Activated CD4-positive, alpha-beta memory T cell treated with anti-CD3 and anti-CD28 coated beads for 36 hours (primary cell): ENCODE measurements around the gene RSPH10B. TPM values are rescaled to one million over a fixed set of nuclear protein-coding genes. Genes with fewer than 3 reads are reported as not detected.
A peak's percentile ranks its signal among the peaks of the same experiment; 100 is the strongest.
"Not testable (repeated sequence)": the region's sequence is repeated elsewhere in the genome, so short reads cannot be mapped to it uniquely, and the experiment has no call there.

Experiments
- CTCF ChIA-PET: fragments of 350-600 bp; sonication (Branson Sonifier 250); formaldehyde crosslinking; loops from one replicate; lab custom pipeline; 2021; ENCODE audit warnings: antibody characterized with exemption, inconsistent platforms; lab: Charles Lee
- POLR2A ChIA-PET: fragments of 350-600 bp; sonication (Branson Sonifier 250); formaldehyde crosslinking; loops from one replicate; lab custom pipeline; 2021; ENCODE audit warnings: antibody characterized with exemption; lab: Charles Lee
- DNase-seq: peaks from one replicate; pipeline ENCODE4 v3.0.0-alpha.2; 2020
- H3K27ac Mint-ChIP-seq: one replicate; pipeline ENCODE4 v1.8.0; 2021; ENCODE audit warnings: mixed read lengths
- H3K27me3 Mint-ChIP-seq: one replicate; pipeline ENCODE4 v1.8.0; 2021; ENCODE audit warnings: mixed read lengths
- H3K36me3 Mint-ChIP-seq: one replicate; pipeline ENCODE4 v1.8.0; 2021; ENCODE audit warnings: mixed read lengths
- H3K4me1 Mint-ChIP-seq: one replicate; pipeline ENCODE4 v1.8.0; 2021; ENCODE audit warnings: low read depth, mixed read lengths
- H3K4me3 Mint-ChIP-seq: one replicate; pipeline ENCODE4 v1.8.0; 2021; ENCODE audit warnings: mild to moderate bottlenecking, mixed read lengths
- H3K9me3 Mint-ChIP-seq: one replicate; pipeline ENCODE4 v1.8.0; 2021; ENCODE audit warnings: mixed read lengths
- intact Hi-C: fragments of 100-400 bp; cut with micrococcal nuclease; formaldehyde crosslinking; loops from one replicate; pipeline ENCODE4 v1.15.1; 2023
- total RNA-seq, 2 experiments: library from RNA; stranded (reverse); gene quantifications; one replicate each; pipeline ENCODE4 v1.2.3, GENCODE V29; 2021

The RSPH10B gene
- total RNA-seq, 2 experiments from 2014 or later = not detected

GRCh38 chr7:5916529-5916928, 54.0 kb downstream of the RSPH10B start:
- H3K9me3 Mint-ChIP-seq, H3K4me3 Mint-ChIP-seq, CTCF ChIA-PET, intact Hi-C loops, H3K4me1 Mint-ChIP-seq, POLR2A ChIA-PET, H3K36me3 Mint-ChIP-seq, DNase-seq, H3K27ac Mint-ChIP-seq, H3K27me3 Mint-ChIP-seq: not testable (repeated sequence)

GRCh38 chr7:5908835-5909234, 61.7 kb downstream of the RSPH10B start:
- H3K27me3 Mint-ChIP-seq, POLR2A ChIA-PET, intact Hi-C loops, DNase-seq, H3K4me3 Mint-ChIP-seq, H3K27ac Mint-ChIP-seq, H3K4me1 Mint-ChIP-seq, H3K9me3 Mint-ChIP-seq: not testable (repeated sequence)
- H3K36me3 Mint-ChIP-seq = peaks cover 21% of the 10 kb centered on the region
- CTCF ChIA-PET = interaction anchor here (0.6 kb wide), 1 partner anchor 528 kb away, joined by 3 read pairs; no protein-coding TSS in a partner anchor

- POLR2A ChIA-PET = not testable (repeated sequence)
Observed at GRCh38 chr7:5904726-5905125, 65.8 kb downstream of the RSPH10B start.

GRCh38 chr7:5903002-5903401, 67.5 kb downstream of the RSPH10B start:
- intact Hi-C loops, H3K27ac Mint-ChIP-seq, CTCF ChIA-PET, H3K9me3 Mint-ChIP-seq, H3K27me3 Mint-ChIP-seq, POLR2A ChIA-PET, H3K4me3 Mint-ChIP-seq, DNase-seq, H3K4me1 Mint-ChIP-seq: not testable (repeated sequence)
- H3K36me3 Mint-ChIP-seq = peaks cover 11% of the 10 kb centered on the region

More at GRCh38 chr7:5904726-5905125, 65.8 kb downstream of the RSPH10B start:
- DNase-seq, CTCF ChIA-PET, H3K27me3 Mint-ChIP-seq, intact Hi-C loops, H3K9me3 Mint-ChIP-seq, H3K4me1 Mint-ChIP-seq, H3K27ac Mint-ChIP-seq, H3K4me3 Mint-ChIP-seq: not testable (repeated sequence)
- H3K36me3 Mint-ChIP-seq = peaks cover 15% of the 10 kb centered on the region

- H3K36me3 Mint-ChIP-seq, H3K9me3 Mint-ChIP-seq, H3K27me3 Mint-ChIP-seq, intact Hi-C loops, CTCF ChIA-PET, POLR2A ChIA-PET: not testable (repeated sequence)
- peak within 1 kb of the TSS; percentile 82 for H3K27ac Mint-ChIP-seq
- H3K4me1 Mint-ChIP-seq = peaks cover 10% of the 10 kb centered on the region
- DNase-seq = peak; percentile 95
- H3K4me3 Mint-ChIP-seq = peak within 1 kb of the TSS; percentile 83
Observed at GRCh38 chr7:5898480-5899224, 71.8 kb downstream of the RSPH10B start, which contains the start of gene CCZ1. Gene CCZ1 (plus strand): TSS chr7:5898733. CDS start chr7:5898800, 67 bp downstream.

GRCh38 chr7:5897369-5897919, 73.0 kb downstream of the RSPH10B start:
- H3K9me3 Mint-ChIP-seq = not testable (repeated sequence)
- peak overlapping the region; percentile 47 for H3K27ac Mint-ChIP-seq

GRCh38 chr7:5892498-5892897, 78.0 kb downstream of the RSPH10B start:
- Mint-ChIP-seq H3K36me3 (no peaks in the 10 kb centered on the region), H3K27me3 (no peaks in the 10 kb centered on the region), H3K4me3 (no peak overlapping the region), H3K4me1 (no peaks in the 10 kb centered on the region), H3K9me3 (no peaks in the 10 kb centered on the region), H3K27ac (no peak overlapping the region)
- no peak for DNase-seq
- ChIA-PET POLR2A (interaction anchor here (0.6 kb wide), 1 partner anchor 293 kb away, joined by 3 read pairs; no protein-coding TSS in a partner anchor), CTCF (no interaction called here)
- intact Hi-C loops = no loop called here

More at GRCh38 chr7:5897369-5897919, 73.0 kb downstream of the RSPH10B start:
- POLR2A ChIA-PET, H3K27me3 Mint-ChIP-seq, CTCF ChIA-PET, H3K36me3 Mint-ChIP-seq, intact Hi-C loops, DNase-seq: not testable (repeated sequence)
- Mint-ChIP-seq H3K4me1 (peaks cover 10% of the 10 kb centered on the region), H3K4me3 (peak overlapping the region; percentile 40)

- H3K36me3 Mint-ChIP-seq, POLR2A ChIA-PET: not testable (repeated sequence)
Observed at GRCh38 chr7:5890244-5890643, 80.2 kb downstream of the RSPH10B start.

GRCh38 chr7:5888021-5888420, 82.5 kb downstream of the RSPH10B start:
- H3K27ac Mint-ChIP-seq, POLR2A ChIA-PET, H3K27me3 Mint-ChIP-seq, H3K36me3 Mint-ChIP-seq, H3K4me1 Mint-ChIP-seq, CTCF ChIA-PET, H3K4me3 Mint-ChIP-seq, intact Hi-C loops, DNase-seq, H3K9me3 Mint-ChIP-seq: not testable (repeated sequence)

More at GRCh38 chr7:5890244-5890643, 80.2 kb downstream of the RSPH10B start:
- H3K9me3 Mint-ChIP-seq, CTCF ChIA-PET, H3K4me1 Mint-ChIP-seq, DNase-seq, H3K27me3 Mint-ChIP-seq, H3K4me3 Mint-ChIP-seq, intact Hi-C loops, H3K27ac Mint-ChIP-seq: not testable (repeated sequence)

- DNase-seq, H3K36me3 Mint-ChIP-seq, CTCF ChIA-PET, H3K27me3 Mint-ChIP-seq, H3K4me1 Mint-ChIP-seq, H3K27ac Mint-ChIP-seq, H3K9me3 Mint-ChIP-seq, H3K4me3 Mint-ChIP-seq, intact Hi-C loops, POLR2A ChIA-PET: not testable (repeated sequence)
Observed at GRCh38 chr7:5884431-5884830, 86.1 kb downstream of the RSPH10B start.

- CTCF ChIA-PET, H3K36me3 Mint-ChIP-seq, POLR2A ChIA-PET, DNase-seq, H3K4me1 Mint-ChIP-seq, H3K27ac Mint-ChIP-seq, H3K4me3 Mint-ChIP-seq, H3K27me3 Mint-ChIP-seq, intact Hi-C loops, H3K9me3 Mint-ChIP-seq: not testable (repeated sequence)
Observed at GRCh38 chr7:5880106-5880505, 90.4 kb downstream of the RSPH10B start.

GRCh38 chr7:5879591-5879990, 90.9 kb downstream of the RSPH10B start:
- H3K4me3 Mint-ChIP-seq, CTCF ChIA-PET: not testable (repeated sequence)

More at GRCh38 chr7:5879591-5879990, 90.9 kb downstream of the RSPH10B start:
- H3K4me1 Mint-ChIP-seq, H3K27ac Mint-ChIP-seq, POLR2A ChIA-PET, H3K36me3 Mint-ChIP-seq, H3K27me3 Mint-ChIP-seq, H3K9me3 Mint-ChIP-seq, DNase-seq, intact Hi-C loops: not testable (repeated sequence)
